ENCODE measurements around the gene GNG7.
"Not testable (repeated sequence)": the region's sequence is repeated elsewhere in the genome, so short reads cannot be mapped to it uniquely, and the experiment has no call there.

The GNG7 gene

DNA sequence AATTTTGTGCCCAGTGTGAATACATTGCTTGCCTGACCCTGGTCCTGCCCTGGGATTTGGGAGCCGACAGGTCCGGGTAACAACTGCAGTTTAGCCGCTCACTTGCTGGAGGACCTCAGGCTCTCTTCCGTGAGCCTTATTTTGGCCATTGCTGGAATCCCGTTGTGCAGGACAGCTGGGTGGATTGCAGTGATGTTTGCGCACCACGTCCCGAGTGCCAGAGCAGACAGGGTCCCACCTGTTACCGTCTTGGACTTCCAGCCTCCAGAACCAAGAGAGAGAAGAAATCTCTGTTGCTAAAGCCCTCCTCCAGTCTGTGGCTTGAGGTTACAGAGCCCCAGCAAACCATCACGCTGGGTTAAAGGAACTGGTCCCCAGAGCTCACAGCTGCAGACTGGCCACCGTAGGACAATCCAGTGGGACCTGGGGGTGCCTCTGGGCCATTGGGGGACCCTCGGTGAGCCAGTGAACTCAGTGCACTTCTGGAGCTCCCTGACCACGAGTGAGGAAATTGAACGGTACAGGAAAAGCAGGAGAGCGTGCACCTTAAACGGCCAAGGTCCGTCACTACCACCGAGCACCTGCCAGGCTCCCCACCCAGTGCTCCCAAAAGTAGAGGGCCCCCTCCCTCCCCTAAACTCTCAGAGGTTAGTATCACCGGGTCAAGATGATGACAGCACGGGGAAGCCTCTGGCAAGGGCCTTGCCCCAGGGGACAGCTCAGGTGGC lies 92.9 kb downstream of the GNG7 start:
- Histone ChIP-seq H3F3A (ENCODE audit: insufficient read depth, low read length) (peaks cover 44% of the 10 kb centered on the region), H3K9ac (ENCODE audit: low read length) (peak overlapping the region; percentile 85), H4K20me1 (ENCODE audit: insufficient read depth, low read length) (no peaks in the 10 kb centered on the region), H3K9me3 (replicated peaks; ENCODE audit: insufficient read depth, low read length) (no peaks in the 10 kb centered on the region), H3K4me2 (ENCODE audit: low read depth, low read length) (peak overlapping the region; percentile 98), H3K4me1 (ENCODE audit: low read length) (peaks cover 40% of the 10 kb centered on the region), H3K9me2 (replicated peaks; ENCODE audit: insufficient read depth, low read length) (no peaks in the 10 kb centered on the region), H3K4me3 (ENCODE audit: low read length) (peak overlapping the region; percentile 62), H3K27ac (ENCODE audit: low read length) (peak overlapping the region; percentile 99), H3K27me3 (replicated peaks; ENCODE audit: insufficient read depth, low read length) (no peaks in the 10 kb centered on the region), H2AFZ (ENCODE audit: low read length) (no peak overlapping the region), H3K79me2 (ENCODE audit: low read length) (peaks cover 43% of the 10 kb centered on the region), H3K36me3 (replicated peaks; ENCODE audit: insufficient read depth, low read length) (no peaks in the 10 kb centered on the region)
- peak; percentile 83 for DNase-seq
- no peak for TF ChIP-seq EZH2 (optimal IDR thresholded peaks at IDR 0.05; ENCODE audit: low read depth, low read length)
- TF ChIP-seq, protein P1, sequence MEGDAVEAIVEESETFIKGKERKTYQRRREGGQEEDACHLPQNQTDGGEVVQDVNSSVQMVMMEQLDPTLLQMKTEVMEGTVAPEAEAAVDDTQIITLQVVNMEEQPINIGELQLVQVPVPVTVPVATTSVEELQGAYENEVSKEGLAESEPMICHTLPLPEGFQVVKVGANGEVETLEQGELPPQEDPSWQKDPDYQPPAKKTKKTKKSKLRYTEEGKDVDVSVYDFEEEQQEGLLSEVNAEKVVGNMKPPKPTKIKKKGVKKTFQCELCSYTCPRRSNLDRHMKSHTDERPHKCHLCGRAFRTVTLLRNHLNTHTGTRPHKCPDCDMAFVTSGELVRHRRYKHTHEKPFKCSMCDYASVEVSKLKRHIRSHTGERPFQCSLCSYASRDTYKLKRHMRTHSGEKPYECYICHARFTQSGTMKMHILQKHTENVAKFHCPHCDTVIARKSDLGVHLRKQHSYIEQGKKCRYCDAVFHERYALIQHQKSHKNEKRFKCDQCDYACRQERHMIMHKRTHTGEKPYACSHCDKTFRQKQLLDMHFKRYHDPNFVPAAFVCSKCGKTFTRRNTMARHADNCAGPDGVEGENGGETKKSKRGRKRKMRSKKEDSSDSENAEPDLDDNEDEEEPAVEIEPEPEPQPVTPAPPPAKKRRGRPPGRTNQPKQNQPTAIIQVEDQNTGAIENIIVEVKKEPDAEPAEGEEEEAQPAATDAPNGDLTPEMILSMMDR (IDR thresholded peaks at IDR 0.05; ENCODE audit: low read length): no peak
- TF ChIP-seq EZH2phosphoT487 (IDR thresholded peaks at IDR 0.05; ENCODE audit: low read length): no peak

GRCh38 chr19:2609034-2609388 lies 93.5 kb downstream of the GNG7 start:
- DNase-seq; H3K9me2 ChIP-seq (replicated peaks; ENCODE audit: insufficient read depth, low read length); H4K20me1 ChIP-seq (ENCODE audit: insufficient read depth, low read length); H2AFZ ChIP-seq (ENCODE audit: low read length); H3K36me3 ChIP-seq (replicated peaks; ENCODE audit: insufficient read depth, low read length); H3K9me3 ChIP-seq (replicated peaks; ENCODE audit: insufficient read depth, low read length); H3K27me3 ChIP-seq (replicated peaks; ENCODE audit: insufficient read depth, low read length): not testable (repeated sequence)
- Histone ChIP-seq H3F3A (ENCODE audit: insufficient read depth, low read length) (peaks cover 44% of the 10 kb centered on the region), H3K27ac (ENCODE audit: low read length) (peak overlapping the region; percentile 99), H3K4me3 (ENCODE audit: low read length) (peak overlapping the region; percentile 62), H3K4me2 (ENCODE audit: low read depth, low read length) (peak overlapping the region; percentile 98), H3K79me2 (ENCODE audit: low read length) (peaks cover 38% of the 10 kb centered on the region), H3K4me1 (ENCODE audit: low read length) (peaks cover 35% of the 10 kb centered on the region), H3K9ac (ENCODE audit: low read length) (peak overlapping the region; percentile 85)

DNA sequence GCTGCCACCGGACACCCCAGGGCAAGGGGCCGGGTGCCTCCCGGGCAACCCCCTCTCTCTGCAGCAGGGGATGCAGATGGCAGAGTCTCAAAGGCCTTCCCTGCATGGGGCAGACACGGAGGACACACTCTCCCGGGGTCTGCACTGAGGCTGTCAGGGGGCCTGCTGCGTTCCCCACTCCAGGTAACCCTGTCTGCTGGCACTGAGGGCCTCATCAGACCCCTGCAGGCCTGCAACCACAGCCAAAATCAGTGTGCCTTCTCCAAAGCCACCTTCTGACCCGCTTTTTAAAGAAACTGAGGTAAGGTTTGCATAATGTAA lies 93.9 kb downstream of the GNG7 start:
- Histone ChIP-seq H3K9me3 (replicated peaks; ENCODE audit: insufficient read depth, low read length) (no peaks in the 10 kb centered on the region), H3K4me2 (ENCODE audit: low read depth, low read length) (peak overlapping the region; percentile 98), H3F3A (ENCODE audit: insufficient read depth, low read length) (peaks cover 44% of the 10 kb centered on the region), H3K4me3 (ENCODE audit: low read length) (peak overlapping the region; percentile 62), H3K79me2 (ENCODE audit: low read length) (peaks cover 35% of the 10 kb centered on the region), H4K20me1 (ENCODE audit: insufficient read depth, low read length) (no peaks in the 10 kb centered on the region), H3K9ac (ENCODE audit: low read length) (peak overlapping the region; percentile 85), H3K27ac (ENCODE audit: low read length) (peak overlapping the region; percentile 99), H2AFZ (ENCODE audit: low read length) (no peak overlapping the region), H3K4me1 (ENCODE audit: low read length) (peaks cover 31% of the 10 kb centered on the region), H3K36me3 (replicated peaks; ENCODE audit: insufficient read depth, low read length) (no peaks in the 10 kb centered on the region), H3K9me2 (replicated peaks; ENCODE audit: insufficient read depth, low read length) (no peaks in the 10 kb centered on the region), H3K27me3 (replicated peaks; ENCODE audit: insufficient read depth, low read length) (no peaks in the 10 kb centered on the region)
- no peak for DNase-seq
- TF ChIP-seq EZH2phosphoT487 (IDR thresholded peaks at IDR 0.05; ENCODE audit: low read length) (no peak), EZH2 (optimal IDR thresholded peaks at IDR 0.05; ENCODE audit: low read depth, low read length) (no peak)
- TF ChIP-seq, protein P1 (IDR thresholded peaks at IDR 0.05; ENCODE audit: low read length): no peak

All from MM.1S (cell line).